WTC11 (cell line): Measurements from ENCODE around the gene CACNA1C.

Experiments
- TF ChIP-seq, protein P1 (sequence below): fragments of 200-600 bp; IDR thresholded peaks from 2 replicates; pipeline ENCODE4 v1.8.0; 2022; ENCODE audit warnings: antibody characterized with exemption
- TF ChIP-seq, protein P2 (sequence below): sonication (generic); formaldehyde crosslinking; IDR thresholded peaks from 2 replicates; pipeline ENCODE4 v1.8.1; 2023; ENCODE audit warnings: mild to moderate bottlenecking, missing genetic modification reagents, moderate library complexity

DNA sequence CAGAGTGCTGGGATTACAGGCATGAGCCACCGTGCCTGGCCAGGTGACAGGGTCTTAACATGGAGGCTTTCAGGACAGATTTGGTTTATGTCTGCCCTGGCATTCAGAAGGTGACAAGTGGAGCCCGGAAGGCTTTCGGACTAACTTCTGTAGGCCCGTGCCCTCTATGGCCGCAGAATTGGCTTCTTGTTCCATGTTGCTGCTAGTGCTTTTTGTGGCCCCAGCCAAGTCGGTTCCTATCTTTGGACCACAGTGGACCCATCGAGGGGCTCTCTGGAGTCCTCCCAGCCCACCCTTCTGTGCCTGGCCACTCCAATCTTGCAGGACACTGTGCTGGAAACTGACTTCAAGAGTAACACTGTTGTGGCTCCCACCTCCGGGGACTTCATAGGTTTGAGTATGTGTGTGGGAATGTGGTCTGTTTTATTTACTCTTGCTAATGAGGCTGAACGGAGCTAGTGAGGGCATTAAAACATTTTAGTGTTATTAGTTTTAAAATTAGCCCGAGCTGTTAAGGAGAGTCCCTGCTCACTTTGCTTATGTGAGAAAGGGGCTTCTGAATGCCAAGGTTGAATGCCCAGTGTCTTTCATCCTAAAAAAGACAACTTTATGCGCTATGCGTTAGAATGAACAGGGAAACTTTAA is 245.9 kb downstream of the CACNA1C start:
- TF ChIP-seq, protein P1, sequence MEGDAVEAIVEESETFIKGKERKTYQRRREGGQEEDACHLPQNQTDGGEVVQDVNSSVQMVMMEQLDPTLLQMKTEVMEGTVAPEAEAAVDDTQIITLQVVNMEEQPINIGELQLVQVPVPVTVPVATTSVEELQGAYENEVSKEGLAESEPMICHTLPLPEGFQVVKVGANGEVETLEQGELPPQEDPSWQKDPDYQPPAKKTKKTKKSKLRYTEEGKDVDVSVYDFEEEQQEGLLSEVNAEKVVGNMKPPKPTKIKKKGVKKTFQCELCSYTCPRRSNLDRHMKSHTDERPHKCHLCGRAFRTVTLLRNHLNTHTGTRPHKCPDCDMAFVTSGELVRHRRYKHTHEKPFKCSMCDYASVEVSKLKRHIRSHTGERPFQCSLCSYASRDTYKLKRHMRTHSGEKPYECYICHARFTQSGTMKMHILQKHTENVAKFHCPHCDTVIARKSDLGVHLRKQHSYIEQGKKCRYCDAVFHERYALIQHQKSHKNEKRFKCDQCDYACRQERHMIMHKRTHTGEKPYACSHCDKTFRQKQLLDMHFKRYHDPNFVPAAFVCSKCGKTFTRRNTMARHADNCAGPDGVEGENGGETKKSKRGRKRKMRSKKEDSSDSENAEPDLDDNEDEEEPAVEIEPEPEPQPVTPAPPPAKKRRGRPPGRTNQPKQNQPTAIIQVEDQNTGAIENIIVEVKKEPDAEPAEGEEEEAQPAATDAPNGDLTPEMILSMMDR: no peak
- TF ChIP-seq, protein P2, sequence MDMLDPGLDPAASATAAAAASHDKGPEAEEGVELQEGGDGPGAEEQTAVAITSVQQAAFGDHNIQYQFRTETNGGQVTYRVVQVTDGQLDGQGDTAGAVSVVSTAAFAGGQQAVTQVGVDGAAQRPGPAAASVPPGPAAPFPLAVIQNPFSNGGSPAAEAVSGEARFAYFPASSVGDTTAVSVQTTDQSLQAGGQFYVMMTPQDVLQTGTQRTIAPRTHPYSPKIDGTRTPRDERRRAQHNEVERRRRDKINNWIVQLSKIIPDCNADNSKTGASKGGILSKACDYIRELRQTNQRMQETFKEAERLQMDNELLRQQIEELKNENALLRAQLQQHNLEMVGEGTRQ (CRISPR knock-in tag): no peak
